ENCODE data around the gene SAMD14.

DNA sequence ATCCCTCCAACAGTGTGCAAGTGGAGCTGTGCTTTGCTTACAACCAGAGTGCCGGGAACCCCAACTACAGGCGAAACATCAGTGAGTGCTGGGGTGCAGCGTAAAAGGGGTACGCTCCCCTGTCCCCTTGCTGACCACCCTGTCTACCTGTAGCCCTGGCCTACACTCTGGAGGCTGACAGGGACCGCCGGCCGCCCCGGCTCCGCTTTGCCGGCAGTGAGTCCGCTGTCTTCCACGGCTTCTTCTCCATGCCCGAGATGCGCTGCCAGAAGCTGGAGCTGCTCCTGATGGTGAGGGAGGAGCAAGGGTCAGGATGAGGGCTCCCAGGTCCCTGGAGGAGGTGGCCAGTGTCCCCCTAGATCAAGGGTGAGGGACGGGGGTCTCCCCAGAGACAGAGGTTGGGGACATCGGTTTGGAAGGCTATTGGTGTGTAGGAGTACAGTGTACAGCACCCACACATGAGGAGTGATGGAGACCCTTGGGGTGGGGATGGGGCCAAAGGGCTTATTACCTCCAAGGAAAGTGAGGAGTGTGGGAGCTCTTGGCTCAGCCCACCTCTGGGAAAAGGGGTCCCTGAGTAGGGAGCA is 54.4 kb downstream of the SAMD14 start:
- TF ChIP-seq CBX5 (IDR thresholded peaks at IDR 0.05; ENCODE audit: low read depth) (no peak), MTA3 (IDR thresholded peaks at IDR 0.05; ENCODE audit: borderline replicate concordance, low read length) (no peak), RFX5 (IDR thresholded peaks at IDR 0.05; ENCODE audit: low read depth, low read length) (no peak), TAF1 (IDR thresholded peaks at IDR 0.05; ENCODE audit: borderline replicate concordance, low read depth, low read length) (no peak), NFXL1 (IDR thresholded peaks at IDR 0.05; ENCODE audit: borderline replicate concordance) (no peak)

Data from GM12878 (cell line).